Left lobe of liver (tissue), 2 donors: ENCODE results near the gene DDC. TPM values are rescaled to one million over a fixed set of nuclear protein-coding genes. Genes with fewer than 3 reads are reported as not detected.
A peak's percentile ranks its signal among the peaks of the same experiment; 100 is the strongest.
"Not testable (repeated sequence)": the region's sequence is repeated elsewhere in the genome, so short reads cannot be mapped to it uniquely, and the experiment has no call there.

ENCODE experiments used
- ATAC-seq: fragments of 200-7000 bp; cut with Tn5 transposase; one replicate; pipeline ENCODE4 v1.9.1; 2020; ENCODE audit warnings: mild to moderate bottlenecking, moderate library complexity
- DNase-seq: peaks from one replicate; pipeline ENCODE4 v3.0.0-alpha.2; 2020; ENCODE audit warnings: low spot score
- total RNA-seq: library from RNA; stranded (reverse); gene quantifications from one replicate; pipeline ENCODE4 v1.2.1, GENCODE V29; 2021
- donor health status: DM: no; HTN: no; CAD: no; lungs with moderate emphysema.
- donor health status: DM: no; HTN: yes; CAD: no.

The DDC gene
- total RNA-seq, 1 donor from 2014 or later, result 48.6 TPM

GRCh38 chr7:50589364-50589763, 24.2 kb upstream of the DDC start:
- DNase-seq (no peak), ATAC-seq (no peak)

- no peak for DNase-seq
- peak; percentile 67 for ATAC-seq
Observed at GRCh38 chr7:50588937-50589336, 23.7 kb upstream of the DDC start.

GRCh38 chr7:50587737-50588136, 22.5 kb upstream of the DDC start:
- ATAC-seq, result no peak
- no peak for DNase-seq

DNA sequence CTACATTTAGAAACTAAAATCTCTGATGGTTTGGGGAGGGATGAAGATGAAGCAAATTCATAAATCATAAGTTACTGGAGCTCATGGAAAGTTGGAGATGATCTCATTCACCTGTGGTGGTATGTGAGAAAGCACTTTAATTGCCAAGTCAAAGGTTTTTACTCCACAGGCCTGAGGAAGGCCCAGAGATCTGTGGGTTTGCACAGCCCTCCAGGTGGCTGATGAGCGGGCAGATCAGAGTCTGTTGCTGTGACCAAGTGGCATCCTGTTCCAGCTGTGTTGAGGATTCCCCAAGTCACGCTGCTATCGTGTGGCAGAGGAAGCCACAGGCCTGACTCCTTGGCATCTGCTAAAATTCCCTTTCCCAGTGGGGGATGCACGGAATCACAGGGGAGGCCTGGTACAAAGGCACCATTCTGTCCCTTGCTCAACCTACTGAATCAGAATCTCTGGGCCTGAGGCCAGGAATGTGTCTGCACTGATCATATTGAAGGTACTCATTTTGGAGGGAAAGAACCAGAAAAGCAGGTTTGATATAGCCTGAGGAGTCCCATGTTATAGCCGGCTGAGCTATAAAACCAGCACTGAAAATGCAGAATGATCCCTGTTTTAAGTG, 19.7 kb upstream of the DDC start:
- no peak for DNase-seq

DNA sequence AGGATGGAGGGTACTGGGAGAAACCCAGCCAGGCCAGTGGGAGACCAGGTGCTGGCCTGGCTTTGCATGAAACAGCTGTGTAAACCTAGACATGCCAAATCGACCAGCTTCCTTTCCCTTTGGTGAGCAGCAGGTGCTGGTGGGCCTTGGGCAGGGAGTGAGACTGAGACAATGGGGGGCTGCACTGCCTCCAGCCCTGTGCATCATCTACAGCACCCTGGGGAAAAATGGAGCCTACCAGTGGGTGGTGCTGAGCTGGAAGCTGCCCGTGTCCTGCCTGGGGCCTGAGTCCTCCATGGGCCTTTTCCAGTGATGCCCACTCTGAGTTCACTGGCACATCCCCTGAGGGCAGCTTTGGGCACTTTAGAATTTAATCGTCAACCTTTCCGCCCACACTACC, 19.2 kb upstream of the DDC start:
- DNase-seq (no peak), ATAC-seq (no peak)

More for the DNA sequence above, 19.7 kb upstream of the DDC start:
- no peak for ATAC-seq

DNA sequence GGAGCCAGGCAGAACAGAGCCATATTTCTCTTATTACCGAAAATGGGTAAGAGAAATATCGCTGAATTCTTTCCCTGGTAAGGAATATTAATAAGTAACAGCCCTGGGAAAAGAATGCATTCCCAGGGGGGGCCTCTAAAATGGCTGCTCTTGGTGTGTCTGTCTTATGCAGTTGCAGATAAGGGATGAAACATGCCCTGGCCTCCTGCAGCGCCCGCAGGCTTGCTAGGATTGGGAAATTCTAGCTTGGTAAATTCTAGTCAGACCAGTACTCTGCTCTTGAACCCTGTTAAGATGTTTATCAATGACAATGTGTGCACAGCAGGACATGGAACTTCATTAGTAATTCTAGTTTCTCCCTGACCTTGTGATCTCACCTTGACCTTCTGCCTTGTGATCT, 18.1 kb upstream of the DDC start:
- not testable (repeated sequence) for DNase-seq, ATAC-seq

- ATAC-seq, DNase-seq: not testable (repeated sequence)
Observed at GRCh38 chr7:50582271-50582670, 17.1 kb upstream of the DDC start.

DNA sequence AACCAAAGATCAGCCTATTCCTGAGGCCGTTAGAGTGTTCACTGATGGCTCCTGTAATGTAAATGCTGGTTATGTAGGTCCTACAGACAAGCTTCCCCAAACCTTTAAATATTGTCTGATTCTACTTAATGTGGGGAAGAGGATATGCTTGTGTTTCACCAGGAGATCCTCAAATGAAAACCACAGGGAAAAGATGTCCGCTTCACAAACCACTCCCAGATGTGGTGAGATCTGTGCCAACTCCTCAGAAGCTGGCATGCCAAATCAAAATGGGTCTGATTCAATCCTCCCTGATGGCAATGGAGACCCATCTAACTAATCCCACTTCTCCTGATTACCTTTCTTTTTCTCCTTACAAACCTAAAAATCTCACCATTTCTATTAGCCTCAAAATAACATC, 15.5 kb upstream of the DDC start:
- not testable (repeated sequence) for DNase-seq, ATAC-seq

- DNase-seq, result no peak
- peak; percentile 41 for ATAC-seq
Observed at GRCh38 chr7:50580057-50580456, 14.9 kb upstream of the DDC start.

DNA sequence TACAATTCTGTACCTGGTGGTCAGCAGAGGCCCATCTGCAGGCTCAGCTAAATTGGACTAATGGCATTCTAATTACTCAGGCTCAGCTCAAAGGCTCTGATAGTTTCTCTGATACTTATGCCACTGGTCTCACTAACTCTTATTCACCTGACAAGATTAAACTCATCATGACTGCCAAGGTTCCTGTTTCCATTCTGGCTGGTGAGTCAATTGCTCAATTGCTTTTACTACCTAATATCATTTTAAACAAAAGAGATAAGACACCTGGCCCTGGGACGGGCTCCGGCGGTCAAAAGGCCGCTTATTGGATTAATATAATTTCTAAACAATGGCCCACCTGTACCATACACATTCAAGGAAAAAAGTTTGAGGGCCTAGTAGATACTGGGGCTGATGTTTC, 12.9 kb upstream of the DDC start:
- not testable (repeated sequence) for DNase-seq

GRCh38 chr7:50577569-50577968, 12.4 kb upstream of the DDC start:
- no peak for DNase-seq
- ATAC-seq, result no peak

More for the DNA sequence above, 12.9 kb upstream of the DDC start:
- ATAC-seq, result not testable (repeated sequence)

- DNase-seq, ATAC-seq: not testable (repeated sequence)
Observed at GRCh38 chr7:50576388-50576787, 11.2 kb upstream of the DDC start.

DNA sequence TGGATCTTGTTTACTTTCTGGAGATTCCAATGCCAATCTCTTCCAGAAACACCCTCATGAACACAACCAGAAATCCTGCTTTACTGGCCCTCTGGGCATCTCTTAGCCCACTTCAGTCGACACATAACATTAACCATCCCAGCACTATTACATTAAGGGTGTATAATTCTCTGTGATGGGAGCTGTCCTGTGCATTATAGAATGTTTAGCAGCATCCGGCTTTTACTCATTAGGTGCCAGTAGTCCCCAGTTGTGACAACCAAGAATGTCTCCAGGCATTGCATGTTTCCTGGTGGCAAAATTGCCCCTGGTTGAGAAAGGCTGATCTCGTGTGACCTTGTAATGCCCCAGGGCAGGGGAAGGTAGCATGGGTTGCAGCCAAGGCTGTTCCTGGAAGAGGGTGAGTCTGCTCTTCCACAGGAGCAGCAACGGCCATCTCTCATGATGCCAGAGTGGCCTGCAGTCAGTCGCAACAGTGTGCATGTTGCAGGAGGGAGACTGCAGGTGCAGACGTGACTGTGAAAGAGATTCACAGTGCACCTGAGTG, 2.6 kb upstream of the DDC start:
- no peak for ATAC-seq
- DNase-seq, result no peak

DNA sequence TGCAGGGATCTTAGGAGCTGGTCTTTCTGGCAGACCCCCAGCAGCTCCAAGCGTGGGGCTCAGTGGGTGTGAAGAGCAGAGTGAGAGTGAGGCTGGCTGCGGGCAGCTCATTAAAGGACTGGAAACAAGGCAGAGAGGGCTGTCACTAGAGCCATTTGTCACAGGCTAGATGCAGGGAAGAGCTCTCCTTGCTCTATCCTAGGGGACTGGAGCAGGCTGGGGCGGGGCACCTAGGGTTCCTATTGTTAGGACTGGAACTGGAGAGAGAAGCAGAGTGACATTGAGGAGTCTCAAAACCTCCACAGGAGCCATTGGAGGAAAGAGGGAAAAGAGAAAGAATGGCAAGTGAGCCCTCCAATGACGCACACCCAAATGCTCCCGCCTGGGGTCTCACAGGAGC, 772 bp upstream of the DDC start:
- ATAC-seq (no peak), DNase-seq (no peak)

DNA sequence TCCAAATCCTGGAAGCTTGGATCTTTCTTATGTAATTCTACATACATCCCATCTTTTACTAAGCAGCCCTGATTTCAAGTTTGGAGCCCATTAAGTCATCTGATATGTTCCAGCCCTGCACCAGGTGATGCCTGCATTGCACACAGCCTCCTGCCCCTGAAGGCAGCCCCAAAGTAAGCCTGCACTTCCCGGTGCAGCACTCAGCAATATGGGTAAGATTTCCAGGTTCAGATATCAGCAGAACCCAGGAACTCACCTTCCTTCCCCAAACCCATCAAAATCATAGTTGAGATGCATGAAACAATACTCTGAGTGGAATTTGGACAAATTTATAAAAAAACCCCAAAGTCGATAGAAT, 333 bp upstream of the DDC start:
- DNase-seq, result no peak
- ATAC-seq, result peak; percentile 30

DNA sequence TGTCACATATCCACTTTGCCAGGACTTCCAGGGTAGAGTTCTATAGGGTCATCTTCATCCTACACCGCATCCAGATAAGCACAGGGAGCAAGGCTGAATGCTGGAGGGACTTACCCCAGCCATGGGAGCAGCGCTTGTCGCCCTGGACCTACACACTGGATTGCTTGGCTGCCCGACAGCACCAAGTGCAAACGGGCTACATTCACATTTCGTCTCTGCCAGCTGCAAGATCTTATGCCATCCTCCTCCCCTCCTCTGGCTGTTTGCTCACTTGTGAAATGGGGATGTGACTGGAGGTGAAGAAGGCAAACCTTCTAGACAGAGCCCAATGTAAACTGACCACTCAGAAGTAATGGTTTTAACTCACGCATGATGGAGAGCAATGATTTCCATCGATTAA, 1.0 kb downstream of the DDC start:
- ATAC-seq (peak; percentile 73), DNase-seq (peak; percentile 85)

GRCh38 chr7:50562136-50562535, 3.1 kb downstream of the DDC start:
- ATAC-seq, result no peak
- DNase-seq, result no peak

DNA sequence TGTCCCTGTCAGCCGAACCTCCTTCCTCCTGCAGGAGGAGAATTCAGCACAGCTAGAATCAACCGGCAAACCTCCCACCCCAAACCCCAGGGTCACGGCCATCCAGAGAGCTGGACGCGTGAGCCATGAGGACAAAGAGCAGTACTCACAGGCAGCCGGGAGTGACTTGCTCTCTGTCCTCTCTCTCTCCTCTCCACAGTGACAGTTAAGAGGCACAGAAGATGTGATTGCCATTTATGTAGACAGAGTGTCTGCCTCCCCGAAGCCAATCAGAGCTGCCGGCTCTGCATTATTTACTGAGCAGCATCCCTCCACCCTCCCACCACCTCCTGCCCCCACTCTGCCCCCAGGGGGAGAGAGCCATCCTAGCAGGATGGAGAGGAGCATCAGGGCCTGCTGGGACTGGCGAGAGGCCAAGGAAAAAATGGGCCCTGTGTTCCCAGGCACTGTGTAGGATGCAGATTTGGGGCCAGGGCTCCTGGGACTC, 4.3 kb downstream of the DDC start:
- ATAC-seq, result peak; percentile 73

GRCh38 chr7:50559881-50560280, 5.3 kb downstream of the DDC start:
- ATAC-seq, result no peak
- DNase-seq, result no peak

More for the DNA sequence above, 4.3 kb downstream of the DDC start:
- DNase-seq, result peak; percentile 84

- DNase-seq (no peak), ATAC-seq (no peak)
Observed at GRCh38 chr7:50558294-50559053, 6.7 kb downstream of the DDC start.

- ATAC-seq (no peak), DNase-seq (no peak)
Observed at GRCh38 chr7:50557099-50557498, 8.1 kb downstream of the DDC start.
